Hematopoietic multipotent progenitor cell treated with erythropoietin and hydrocortisone succinate and interleukin-3 and kit ligand, for 8 days (in vitro differentiated cells): ENCODE measurements around the gene MRPL19.
A peak's percentile ranks its signal among the peaks of the same experiment; 100 is the strongest.
"Not testable (repeated sequence)": the region's sequence is repeated elsewhere in the genome, so short reads cannot be mapped to it uniquely, and the experiment has no call there.

Source experiments
- DNase-seq: peaks from one replicate; pipeline ENCODE4 v3.0.0-alpha.2; 2015

The MRPL19 gene

DNA sequence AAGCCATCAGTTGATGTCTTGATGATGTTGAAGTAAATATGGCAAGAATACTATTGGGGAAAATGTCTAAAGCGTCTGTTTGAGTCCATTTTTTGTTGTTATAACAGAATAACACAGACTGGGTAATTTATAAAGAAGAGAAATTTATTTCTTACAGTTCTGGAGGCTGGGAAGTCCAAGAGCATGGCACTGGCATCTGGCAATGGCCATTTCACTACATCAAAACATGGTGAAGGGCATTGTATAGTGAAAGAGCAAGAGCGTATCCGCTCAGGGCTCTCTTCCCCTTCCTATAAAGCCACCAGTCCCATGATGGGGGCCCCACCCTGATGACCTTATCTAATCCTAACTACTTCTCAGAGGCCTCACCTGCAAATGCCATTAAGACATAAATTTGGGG, 29.6 kb upstream of the MRPL19 start:
- DNase-seq, result no peak

DNA sequence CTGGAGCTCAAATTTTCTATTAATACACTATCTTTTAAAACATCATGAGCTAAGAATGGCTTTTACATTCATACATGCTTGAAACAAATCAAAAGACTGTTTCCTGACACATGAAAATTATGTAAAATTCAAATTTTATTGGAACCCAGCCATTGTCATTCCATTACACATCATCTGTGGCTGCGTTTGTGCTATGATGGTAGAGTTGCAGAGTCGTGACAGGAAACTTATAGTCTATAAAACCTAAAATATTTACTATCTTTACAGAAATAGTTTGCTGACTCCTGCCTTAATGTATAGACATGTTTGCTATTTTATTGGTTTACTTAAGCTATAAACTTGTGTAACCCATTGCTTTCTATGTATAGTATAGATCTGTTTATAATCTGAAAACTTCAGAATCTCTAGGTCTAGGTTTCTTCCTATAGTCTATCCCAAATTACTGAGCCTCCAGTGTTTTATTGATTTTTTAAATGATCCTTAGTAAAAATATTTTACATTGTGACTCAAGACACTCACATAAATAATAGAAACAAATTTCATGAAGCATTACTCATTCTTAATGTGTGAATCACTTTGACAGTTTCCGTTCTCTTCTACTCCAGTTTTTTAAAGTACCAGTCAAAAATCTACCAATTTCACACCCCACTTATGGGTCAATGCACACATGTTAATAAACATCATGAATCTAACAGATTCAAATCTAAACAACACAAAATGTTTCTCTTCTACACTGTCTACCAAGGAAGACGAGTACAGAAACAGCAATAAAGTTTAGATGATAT, 26.4 kb upstream of the MRPL19 start:
- no peak for DNase-seq

GRCh38 chr2:75621228-75621627, 25.4 kb upstream of the MRPL19 start:
- no peak for DNase-seq

- DNase-seq, result no peak
These were observed 24.1 kb upstream of the MRPL19 start for GRCh38 chr2:75622500-75622899.

GRCh38 chr2:75622929-75623328, 23.7 kb upstream of the MRPL19 start:
- DNase-seq, result no peak

- peak; percentile 66 for DNase-seq
These were observed 18.6 kb upstream of the MRPL19 start for GRCh38 chr2:75627902-75628504.

DNA sequence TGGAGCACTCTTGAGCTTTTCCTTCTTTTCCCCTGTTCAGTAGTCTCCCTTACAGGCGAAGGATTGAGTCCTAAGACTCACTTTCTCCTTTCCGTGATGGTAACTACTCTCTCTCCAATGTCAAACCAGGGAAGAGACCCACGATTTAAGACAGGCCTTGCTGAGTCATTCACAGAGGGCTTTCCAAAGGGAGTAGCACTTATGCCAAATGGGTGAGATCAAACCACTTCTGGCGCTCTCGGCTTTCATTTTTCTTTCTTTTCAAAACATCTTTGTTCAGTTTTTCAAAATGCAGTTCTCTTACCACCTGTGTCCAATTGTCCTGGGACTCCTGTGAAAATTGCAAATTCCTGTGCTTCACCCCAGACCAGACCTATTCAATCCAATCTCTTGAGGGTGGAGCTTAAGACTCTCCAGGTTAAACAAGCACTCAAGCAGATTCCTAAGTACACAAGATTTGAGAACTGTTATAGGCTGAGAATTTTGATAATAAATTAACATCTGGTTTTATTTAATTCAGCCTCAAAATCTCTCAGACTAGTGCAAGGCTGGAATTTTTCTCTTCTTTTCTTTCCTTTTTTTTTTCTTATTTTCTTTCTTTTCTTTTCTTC, 14.4 kb upstream of the MRPL19 start:
- DNase-seq, result no peak

DNA sequence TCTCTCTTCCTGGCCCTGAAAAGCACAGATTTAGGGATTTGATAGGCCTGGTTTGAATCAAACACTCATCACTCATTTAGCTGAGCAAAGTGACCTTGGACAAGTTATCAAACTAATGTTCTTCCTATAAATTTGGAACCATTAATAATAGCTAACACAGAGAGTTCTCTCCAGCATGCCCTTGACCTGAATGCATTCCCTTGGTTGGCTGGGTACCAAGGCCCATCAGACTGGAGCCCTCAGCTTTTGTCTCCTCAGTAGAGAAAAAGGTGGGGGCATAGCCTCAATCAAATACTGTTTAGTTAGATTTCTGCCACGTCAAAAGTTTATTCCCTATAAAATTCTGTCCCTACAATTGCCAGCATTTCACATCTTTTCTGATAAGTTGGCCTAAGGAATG, 13.8 kb upstream of the MRPL19 start:
- no peak for DNase-seq

DNA sequence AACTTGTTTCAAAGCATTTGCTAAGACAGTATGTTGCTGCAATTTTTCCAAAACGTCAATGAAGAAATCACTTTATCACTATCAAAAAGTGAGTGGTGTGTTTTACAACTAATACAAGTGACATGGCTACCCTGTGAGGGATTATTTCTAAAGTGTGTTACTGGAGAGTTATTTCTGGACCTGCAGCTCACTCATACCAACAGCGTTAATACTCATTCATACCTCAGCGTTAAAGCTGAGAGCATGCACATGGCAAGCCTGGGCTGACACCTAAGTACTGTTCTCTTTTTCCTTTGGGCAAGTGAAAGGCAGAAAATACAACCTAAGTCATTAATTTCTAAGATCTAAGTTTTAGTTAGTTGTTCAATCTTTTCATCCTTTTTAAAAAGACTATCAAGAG, 13.0 kb upstream of the MRPL19 start:
- DNase-seq, result no peak

- no peak for DNase-seq
These were observed 11.6 kb upstream of the MRPL19 start for GRCh38 chr2:75634945-75635344.

DNA sequence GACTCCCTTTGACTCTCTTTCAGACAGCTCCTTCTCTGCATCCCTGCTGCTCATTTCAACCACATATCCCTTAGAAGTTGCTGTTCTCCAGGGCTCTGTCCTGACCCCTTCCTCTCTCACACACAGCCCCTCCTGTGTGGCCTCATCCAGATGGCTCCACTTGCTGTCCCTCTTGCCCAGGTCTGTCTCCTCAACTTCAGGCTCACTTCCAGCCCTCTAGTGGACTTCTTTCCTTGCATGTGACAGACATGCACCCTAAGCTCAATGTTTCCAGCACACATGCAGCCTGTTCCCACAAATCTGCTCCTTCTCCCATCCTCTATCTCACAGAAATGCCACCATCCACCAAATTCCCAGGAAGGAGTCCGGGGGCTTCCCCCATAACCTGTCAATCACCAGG, 9.0 kb upstream of the MRPL19 start:
- DNase-seq, result no peak

DNA sequence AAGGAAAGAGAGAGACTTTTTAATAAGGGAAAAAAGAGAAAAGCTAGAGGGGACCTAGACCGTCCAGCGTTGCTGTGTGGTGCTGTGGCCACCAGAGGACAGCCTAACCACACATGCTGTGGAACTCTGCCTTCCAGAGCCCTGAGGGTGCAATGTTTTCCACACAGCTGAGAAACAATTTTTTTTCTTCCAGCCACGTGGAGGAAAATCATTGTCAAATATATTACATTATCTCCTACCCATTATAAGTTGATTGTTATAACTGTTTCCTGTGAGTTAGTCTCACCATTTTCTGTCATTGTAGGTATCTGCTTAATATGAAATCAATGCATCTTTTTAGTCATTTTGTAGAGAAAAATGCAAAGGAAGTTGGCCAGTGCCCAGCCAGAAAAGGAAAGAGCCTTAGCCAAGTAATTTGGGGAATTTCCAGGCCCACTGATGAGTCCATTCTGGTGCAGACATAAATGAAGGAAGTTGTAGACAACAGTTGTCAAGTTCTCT, 5.9 kb upstream of the MRPL19 start:
- peak; percentile 66 for DNase-seq

DNA sequence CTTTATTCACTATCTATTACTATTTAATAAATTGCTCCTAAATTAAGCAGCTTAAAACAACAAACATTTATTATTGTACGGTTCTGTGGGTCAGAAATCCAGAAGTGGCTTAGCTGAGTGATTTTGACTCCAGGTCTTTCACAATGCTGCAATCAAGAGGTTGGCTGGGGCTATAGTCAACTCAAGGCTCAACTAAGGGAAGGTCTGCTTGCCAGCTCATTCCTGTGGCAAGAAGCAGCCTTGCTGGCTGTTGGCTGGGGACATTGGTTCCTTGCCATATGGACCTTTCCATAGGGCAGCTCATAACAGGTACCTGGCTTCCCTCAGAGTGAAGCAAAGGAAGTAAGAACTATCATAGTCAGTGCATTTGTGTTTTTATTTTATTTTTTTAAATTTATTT, 5.0 kb upstream of the MRPL19 start:
- no peak for DNase-seq

DNA sequence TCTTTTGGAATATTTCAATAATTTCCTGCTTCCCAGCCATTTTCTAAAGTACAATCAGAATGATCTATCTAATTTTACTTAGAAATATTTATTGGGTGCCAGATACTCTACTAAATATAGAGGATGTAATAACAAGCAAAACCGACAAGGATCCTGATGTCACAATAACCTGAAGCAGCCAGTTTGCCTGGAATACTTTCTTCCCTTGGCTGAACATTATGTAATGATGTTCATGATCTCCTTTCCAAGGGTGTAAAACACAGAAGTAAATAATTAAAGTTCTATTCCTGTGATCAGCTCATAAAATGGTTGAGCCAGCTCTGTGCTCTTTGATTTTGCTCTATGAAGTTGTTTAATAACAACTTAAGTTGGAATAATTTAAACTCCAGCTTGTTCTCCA, 2.6 kb upstream of the MRPL19 start:
- DNase-seq, result no peak

DNA sequence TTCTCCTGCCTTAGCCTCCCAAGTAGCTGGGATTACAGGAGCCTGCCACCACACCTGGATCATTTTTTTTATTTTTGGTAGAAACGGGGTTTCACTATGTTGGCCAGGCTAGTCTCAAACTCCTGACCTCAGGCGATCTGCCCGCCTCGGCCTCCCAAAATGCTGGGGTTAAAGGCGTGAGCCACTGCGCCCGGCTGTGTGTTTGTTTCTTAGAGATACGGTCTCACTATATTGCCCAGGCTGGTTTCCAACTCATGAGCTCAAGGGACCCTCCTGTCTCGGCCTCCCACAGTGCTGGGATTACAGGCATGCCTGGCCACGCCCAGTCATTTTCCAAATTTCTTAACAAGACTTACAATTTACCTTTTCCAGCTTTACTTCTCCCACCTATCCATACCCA, 940 bp upstream of the MRPL19 start:
- DNase-seq, result no peak

GRCh38 chr2:75646090-75646582, 447 bp upstream of the MRPL19 start:
- DNase-seq, result no peak

- peak; percentile 54 for DNase-seq
These were observed 1.2 kb downstream of the MRPL19 start for GRCh38 chr2:75647771-75648170.

- no peak for DNase-seq
These were observed 7.4 kb downstream of the MRPL19 start for GRCh38 chr2:75654012-75654411.

- DNase-seq, result no peak
These were observed 9.3 kb downstream of the MRPL19 start for GRCh38 chr2:75655861-75656260.

DNA sequence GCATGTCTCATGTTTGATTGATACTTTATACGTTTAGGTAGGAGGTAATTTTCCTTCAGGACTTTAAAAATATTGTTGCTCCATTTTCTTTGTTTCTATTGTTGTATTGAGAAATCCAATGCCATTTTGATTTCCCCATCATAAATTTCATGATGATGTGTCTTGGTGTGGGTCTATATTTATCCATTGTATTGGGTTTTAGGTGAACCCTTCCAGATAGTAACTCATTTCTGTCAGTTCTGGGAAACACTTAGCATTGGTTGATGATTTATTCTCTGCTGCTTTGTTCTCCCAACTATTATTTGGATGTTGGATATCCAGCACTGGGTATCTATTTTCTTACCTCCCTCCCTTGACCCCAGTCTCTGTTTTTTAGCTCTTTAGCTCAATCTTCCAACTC, 10.0 kb downstream of the MRPL19 start:
- DNase-seq, result no peak

DNA sequence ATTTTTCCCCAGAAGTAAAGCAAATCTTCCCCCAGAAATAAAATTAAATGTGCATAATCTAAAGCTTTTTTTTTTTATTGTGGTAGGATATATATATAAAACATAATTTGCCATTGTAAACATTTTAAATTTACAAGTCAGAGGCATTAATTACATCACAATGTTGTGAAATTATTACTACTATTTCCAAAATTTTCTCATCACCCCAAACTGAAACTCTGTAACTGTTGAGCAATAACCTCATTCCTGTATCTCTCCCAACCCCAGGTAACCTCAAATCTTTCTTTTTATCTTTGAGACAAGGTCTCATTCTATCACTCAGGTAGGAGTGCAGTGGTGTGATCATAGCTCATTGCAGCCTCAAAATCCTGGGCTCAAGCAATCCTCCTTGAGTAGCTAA, 11.2 kb downstream of the MRPL19 start:
- DNase-seq, result no peak

GRCh38 chr2:75666911-75667310, 20.3 kb downstream of the MRPL19 start:
- DNase-seq, result no peak

- no peak for DNase-seq
These were observed 21.3 kb downstream of the MRPL19 start for GRCh38 chr2:75667884-75668283.

DNA sequence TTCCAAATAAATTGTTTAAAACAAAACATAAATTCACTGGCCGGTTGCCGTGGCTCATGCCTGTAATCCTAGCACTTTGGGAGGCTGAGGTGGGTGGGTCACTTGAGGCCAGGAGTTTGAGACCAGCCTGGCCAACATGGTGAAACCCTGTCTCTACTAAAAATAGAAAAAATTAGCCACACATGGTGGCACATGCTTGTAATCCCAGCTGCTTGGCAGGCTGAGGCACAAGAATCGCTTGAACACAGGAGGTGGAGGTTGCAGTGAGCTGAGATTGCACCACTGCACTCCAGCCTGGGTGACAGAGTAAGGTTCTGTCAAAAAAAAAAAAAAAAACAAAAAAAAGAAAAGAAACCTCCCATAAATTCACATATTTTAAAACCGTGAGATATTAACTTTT, 28.8 kb downstream of the MRPL19 start:
- not testable (repeated sequence) for DNase-seq
